Testis (tissue), 2 donors: ENCODE results near the gene TPP1.

ENCODE experiments used
- CTCF ChIP-seq, 3 experiments: fragments of 450-650 bp in 2 of 3; fragments of 200-600 bp in 1 of 3; sonication (generic) in 1 of 3; IDR thresholded peaks; one replicate each; pipeline ENCODE4 v1.5.1; 2016 to 2019; ENCODE audit warnings: antibody characterized with exemption in 3 of 3, mild to moderate bottlenecking in 2 of 3, moderate library complexity in 1 of 3
- POLR2A ChIP-seq: fragments of 450-650 bp; IDR thresholded peaks from one replicate; pipeline ENCODE4 v1.6.1; 2017; ENCODE audit warnings: antibody characterized with exemption, mild to moderate bottlenecking, moderate library complexity

- TF ChIP-seq POLR2A (no peak), CTCF (IDR thresholded peaks at IDR 0.05) (no peak)
Observed at GRCh38 chr11:6636480-6636879, 17.3 kb upstream of the TPP1 start.
